ENCODE measurements around the gene MACROH2A1. TPM values are rescaled to one million over a fixed set of nuclear protein-coding genes. Genes with fewer than 3 reads are reported as not detected.

MACROH2A1 gene
- total RNA-seq, 1 donor from 2014 or later: 103 TPM

DNA sequence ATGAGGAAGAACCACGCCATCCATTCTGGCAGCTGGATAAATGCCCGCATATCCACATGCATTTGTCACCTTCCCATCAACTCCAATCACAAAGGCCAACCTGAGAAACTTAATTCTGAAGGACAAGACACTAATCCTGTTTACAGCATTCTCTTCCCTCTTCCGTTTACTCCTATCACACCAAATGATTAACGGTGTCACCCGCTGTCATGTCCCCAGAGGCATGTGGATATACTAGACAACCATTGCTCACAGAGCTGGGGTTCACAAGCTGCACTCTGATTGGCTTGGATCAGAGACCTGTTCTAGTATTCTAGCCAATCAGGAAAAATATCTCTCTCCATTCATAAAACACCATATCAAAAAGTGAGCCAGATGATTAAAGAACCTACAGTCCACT is 3.6 kb downstream of the MACROH2A1 start:
- peak overlapping the region; percentile 97 for H3K27ac ChIP-seq (replicated peaks)
- H3K4me1 ChIP-seq: peaks cover 91% of the 10 kb centered on the region
- H3K27me3 ChIP-seq (ENCODE audit: low read depth): no peaks in the 10 kb centered on the region
- H3K36me3 ChIP-seq: no peaks in the 10 kb centered on the region
- no peak for DNase-seq
- peak overlapping the region; percentile 99 for H3K4me3 ChIP-seq
- intact Hi-C loops (cut with micrococcal nuclease): no loop called here
- H3K9me3 ChIP-seq (replicated peaks): no peaks in the 10 kb centered on the region
- TF ChIP-seq, protein P1, sequence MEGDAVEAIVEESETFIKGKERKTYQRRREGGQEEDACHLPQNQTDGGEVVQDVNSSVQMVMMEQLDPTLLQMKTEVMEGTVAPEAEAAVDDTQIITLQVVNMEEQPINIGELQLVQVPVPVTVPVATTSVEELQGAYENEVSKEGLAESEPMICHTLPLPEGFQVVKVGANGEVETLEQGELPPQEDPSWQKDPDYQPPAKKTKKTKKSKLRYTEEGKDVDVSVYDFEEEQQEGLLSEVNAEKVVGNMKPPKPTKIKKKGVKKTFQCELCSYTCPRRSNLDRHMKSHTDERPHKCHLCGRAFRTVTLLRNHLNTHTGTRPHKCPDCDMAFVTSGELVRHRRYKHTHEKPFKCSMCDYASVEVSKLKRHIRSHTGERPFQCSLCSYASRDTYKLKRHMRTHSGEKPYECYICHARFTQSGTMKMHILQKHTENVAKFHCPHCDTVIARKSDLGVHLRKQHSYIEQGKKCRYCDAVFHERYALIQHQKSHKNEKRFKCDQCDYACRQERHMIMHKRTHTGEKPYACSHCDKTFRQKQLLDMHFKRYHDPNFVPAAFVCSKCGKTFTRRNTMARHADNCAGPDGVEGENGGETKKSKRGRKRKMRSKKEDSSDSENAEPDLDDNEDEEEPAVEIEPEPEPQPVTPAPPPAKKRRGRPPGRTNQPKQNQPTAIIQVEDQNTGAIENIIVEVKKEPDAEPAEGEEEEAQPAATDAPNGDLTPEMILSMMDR (IDR thresholded peaks at IDR 0.05; ENCODE audit: borderline replicate concordance): no peak

DNA sequence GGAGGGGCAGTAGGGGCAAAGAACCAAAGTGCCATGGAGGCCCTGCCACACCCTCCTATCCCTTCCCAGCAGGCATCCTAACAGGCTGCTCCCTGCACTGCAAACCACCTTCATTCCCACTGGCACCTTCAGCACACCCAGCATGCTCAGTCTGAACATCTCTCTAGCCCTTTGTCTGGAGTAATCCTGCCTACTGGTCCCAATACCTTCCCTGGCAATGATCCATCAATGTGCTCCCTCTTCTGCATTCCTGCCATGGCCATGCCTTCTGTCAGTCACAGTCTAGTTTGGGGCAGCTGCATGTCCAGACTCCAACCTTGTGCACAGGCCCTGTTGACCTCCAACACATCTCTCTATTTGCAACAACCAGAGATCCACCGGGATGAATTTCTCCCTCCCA is 4.9 kb downstream of the MACROH2A1 start:
- Histone ChIP-seq H3K4me1 (peaks cover 95% of the 10 kb centered on the region), H3K9me3 (replicated peaks) (no peaks in the 10 kb centered on the region), H3K27me3 (ENCODE audit: low read depth) (no peaks in the 10 kb centered on the region), H3K36me3 (peaks cover under 1% of the 10 kb centered on the region), H3K4me3 (no peak overlapping the region), H3K27ac (replicated peaks) (peak overlapping the region; percentile 97)
- TF ChIP-seq, protein P1 (IDR thresholded peaks at IDR 0.05; ENCODE audit: borderline replicate concordance): no peak
- intact Hi-C loops (cut with micrococcal nuclease): no loop called here
- DNase-seq: no peak

- peaks cover 100% of the 10 kb centered on the region for H3K4me1 ChIP-seq
- no peak overlapping the region for H3K4me3 ChIP-seq
- intact Hi-C loops (cut with micrococcal nuclease): no loop called here
- TF ChIP-seq, protein P1 (IDR thresholded peaks at IDR 0.05; ENCODE audit: borderline replicate concordance): no peak
- no peaks in the 10 kb centered on the region for H3K27me3 ChIP-seq (ENCODE audit: low read depth)
- H3K9me3 ChIP-seq (replicated peaks): no peaks in the 10 kb centered on the region
- DNase-seq: no peak
- H3K27ac ChIP-seq (replicated peaks): peak overlapping the region; percentile 97
- peaks cover 5% of the 10 kb centered on the region for H3K36me3 ChIP-seq
Observed at GRCh38 chr5:135393691-135394090, 5.3 kb downstream of the MACROH2A1 start.

- peaks cover 100% of the 10 kb centered on the region for H3K4me1 ChIP-seq
Observed at GRCh38 chr5:135393229-135393628, 5.8 kb downstream of the MACROH2A1 start.

GRCh38 chr5:135392256-135392655 is 6.8 kb downstream of the MACROH2A1 start:
- peak overlapping the region; percentile 65 for H3K27ac ChIP-seq (replicated peaks)
- H3K9me3 ChIP-seq (replicated peaks): no peaks in the 10 kb centered on the region
- intact Hi-C loops (cut with micrococcal nuclease): no loop called here

More at GRCh38 chr5:135393229-135393628, 5.8 kb downstream of the MACROH2A1 start:
- DNase-seq: no peak
- H3K27me3 ChIP-seq (ENCODE audit: low read depth): no peaks in the 10 kb centered on the region
- peak overlapping the region; percentile 97 for H3K27ac ChIP-seq (replicated peaks)
- H3K36me3 ChIP-seq: peaks cover 9% of the 10 kb centered on the region
- TF ChIP-seq, protein P1 (IDR thresholded peaks at IDR 0.05; ENCODE audit: borderline replicate concordance): no peak
- intact Hi-C loops (cut with micrococcal nuclease): no loop called here
- no peaks in the 10 kb centered on the region for H3K9me3 ChIP-seq (replicated peaks)
- H3K4me3 ChIP-seq: no peak overlapping the region

More at GRCh38 chr5:135392256-135392655, 6.8 kb downstream of the MACROH2A1 start:
- no peak for DNase-seq
- Histone ChIP-seq H3K4me1 (peaks cover 100% of the 10 kb centered on the region), H3K27me3 (ENCODE audit: low read depth) (no peaks in the 10 kb centered on the region), H3K36me3 (peaks cover 13% of the 10 kb centered on the region), H3K4me3 (no peak overlapping the region)
- TF ChIP-seq, protein P1 (IDR thresholded peaks at IDR 0.05; ENCODE audit: borderline replicate concordance): no peak

Data from left ventricle myocardium inferior (tissue), 1 donor.